Left kidney (tissue), 1 donor: Measurements from ENCODE around the gene CRABP1. TPM values are rescaled to one million over a fixed set of nuclear protein-coding genes. Genes with fewer than 3 reads are reported as not detected.

Source experiments
- polyA plus RNA-seq: library from polyadenylated mRNA; unstranded; fragments of 120-200 nt; gene quantifications from one replicate; pipeline ENCODE4 v1.2.1, GENCODE V29; 2013; ENCODE audit not compliant: insufficient read length

The CRABP1 gene
- polyA plus RNA-seq, 1 donor = 32.3 TPM

Other genes with a start within 250 kb of the CRABP1 start
- 0.98 TPM for gene SH2D7, start 247.8 kb upstream of the CRABP1 start, polyA plus RNA-seq
- 35.2 TPM for gene CIB2, start 208.9 kb upstream of the CRABP1 start, polyA plus RNA-seq
- 62.4 TPM for gene IDH3A, start 191.0 kb upstream of the CRABP1 start, polyA plus RNA-seq
- 1.4 TPM for gene ACSBG1, start 105.8 kb upstream of the CRABP1 start, polyA plus RNA-seq
- gene DNAJA4, start 75.8 kb upstream of the CRABP1 start, polyA plus RNA-seq = 37.6 TPM
- gene SKIC8, start 40.7 kb upstream of the CRABP1 start, polyA plus RNA-seq = 131 TPM
- gene IREB2, start 97.9 kb downstream of the CRABP1 start, polyA plus RNA-seq = 86.9 TPM
- gene HYKK, start 167.2 kb downstream of the CRABP1 start, polyA plus RNA-seq = 10.3 TPM
- gene PSMA4, start 200.1 kb downstream of the CRABP1 start, polyA plus RNA-seq = 268 TPM
- gene CHRNA5, start 225.2 kb downstream of the CRABP1 start, polyA plus RNA-seq = 7.1 TPM